Stimulated activated CD8-positive, alpha-beta memory T cell treated with anti-CD3 and anti-CD28 coated beads, Interleukin-15, amount 100 ng/mL, for 4 hours (primary cell): ENCODE results near the gene EIF2AK3.

Source experiments
- DNase-seq, 2 donors: peaks; one replicate each; pipeline ENCODE4 v3.0.0-alpha.2; 2020; ENCODE audit warnings: low read depth in 2 of 2

The EIF2AK3 gene

GRCh38 chr2:88540346-88540745 is 86.9 kb downstream of the EIF2AK3 start:
- DNase-seq: no peak

- no peak for DNase-seq
These were observed 88.8 kb downstream of the EIF2AK3 start for GRCh38 chr2:88538362-88538917.

- no peak for DNase-seq
These were observed 89.6 kb downstream of the EIF2AK3 start for GRCh38 chr2:88537640-88538039.

GRCh38 chr2:88530081-88530480 is 97.2 kb downstream of the EIF2AK3 start:
- DNase-seq: no peak

GRCh38 chr2:88521445-88522073 is 105.7 kb downstream of the EIF2AK3 start:
- no peak for DNase-seq

- DNase-seq: no peak
These were observed 109.5 kb downstream of the EIF2AK3 start for GRCh38 chr2:88517759-88518201.
